ENCODE results near the gene COL23A1.

Gene COL23A1

DNA sequence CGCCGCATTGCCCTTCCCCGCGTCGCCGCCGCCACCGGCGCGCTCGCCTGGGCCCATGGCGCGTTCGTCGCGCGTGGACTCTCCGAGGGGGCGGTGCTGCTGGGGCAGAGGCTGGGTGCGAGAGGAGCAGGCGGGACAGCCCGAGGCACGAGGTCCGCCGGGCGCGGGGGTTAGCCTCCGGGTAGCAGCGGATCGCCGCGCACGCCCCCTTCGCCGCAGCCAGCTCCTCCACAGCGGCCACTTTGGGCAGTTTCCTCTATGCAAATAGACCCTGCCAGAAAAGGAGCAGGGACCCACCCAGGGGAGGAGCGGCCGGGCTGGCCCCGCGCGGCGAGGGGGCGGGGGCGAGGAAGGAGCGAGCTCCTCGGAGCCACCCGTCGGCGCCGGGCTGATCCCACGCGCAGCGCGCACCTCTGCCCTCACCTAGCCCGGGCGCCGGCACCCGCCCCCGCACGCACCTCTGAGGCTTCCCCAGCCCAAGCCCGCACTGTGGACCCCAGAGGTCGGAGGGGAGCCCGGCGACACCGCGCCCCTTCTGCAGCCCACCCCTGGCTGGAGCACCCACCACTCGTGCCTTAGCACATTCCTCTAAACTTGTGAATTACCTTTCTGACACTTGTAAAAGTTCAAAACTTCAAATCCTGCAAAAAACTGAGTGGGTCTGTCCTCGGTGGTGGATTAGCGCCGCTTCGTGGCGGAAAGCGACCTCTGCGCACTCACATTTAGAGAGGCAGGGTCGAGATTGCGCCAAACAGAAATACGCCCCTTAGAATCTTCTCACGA, at the start of gene COL23A1:
COL23A1 (minus strand) TSS at position 253 of the 783 bp plus-strand sequence.
- no peak for DNase-seq

GRCh38 chr5:178637356-178638074, 47.3 kb upstream of the COL23A1 start:
- no peak for DNase-seq

DNA sequence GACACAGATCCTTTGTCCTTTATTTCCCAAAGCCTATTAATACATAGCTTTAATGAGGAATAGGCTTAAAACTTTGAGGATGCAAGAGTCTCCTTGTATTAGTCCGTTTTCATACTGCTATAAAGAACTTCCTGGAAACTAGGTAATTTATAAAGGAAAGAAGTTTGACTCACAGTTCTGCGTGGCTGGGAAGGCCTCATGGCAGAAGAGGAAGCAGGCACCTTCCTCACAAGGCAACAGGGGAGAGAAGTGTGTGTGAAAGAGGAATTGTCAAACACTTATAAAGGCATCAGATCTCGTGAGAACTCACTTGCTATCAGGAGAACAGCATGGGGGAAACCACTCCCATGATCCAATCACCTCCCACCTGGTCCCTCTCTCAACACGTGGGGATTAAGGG, 42.1 kb upstream of the COL23A1 start:
- DNase-seq, result no peak

DNA sequence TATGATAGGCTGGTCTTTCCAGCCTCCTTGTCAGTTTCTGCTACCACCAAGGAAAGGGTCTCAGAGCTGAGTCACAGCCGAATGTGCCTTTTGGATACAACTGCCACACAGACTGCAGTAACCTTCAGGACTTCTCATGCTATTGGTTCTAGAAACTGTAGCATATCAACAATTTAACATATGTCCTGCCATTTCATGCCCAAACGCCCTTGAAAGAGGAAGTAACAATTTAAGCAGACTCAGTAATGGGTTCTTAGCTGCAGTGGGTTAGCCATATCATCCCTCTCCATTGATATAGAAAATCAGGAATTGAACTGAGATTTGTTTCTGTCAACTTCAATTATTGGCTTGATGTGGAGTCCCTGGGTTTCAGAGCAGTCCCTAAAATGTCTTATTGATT, 40.8 kb upstream of the COL23A1 start:
- DNase-seq, result no peak

DNA sequence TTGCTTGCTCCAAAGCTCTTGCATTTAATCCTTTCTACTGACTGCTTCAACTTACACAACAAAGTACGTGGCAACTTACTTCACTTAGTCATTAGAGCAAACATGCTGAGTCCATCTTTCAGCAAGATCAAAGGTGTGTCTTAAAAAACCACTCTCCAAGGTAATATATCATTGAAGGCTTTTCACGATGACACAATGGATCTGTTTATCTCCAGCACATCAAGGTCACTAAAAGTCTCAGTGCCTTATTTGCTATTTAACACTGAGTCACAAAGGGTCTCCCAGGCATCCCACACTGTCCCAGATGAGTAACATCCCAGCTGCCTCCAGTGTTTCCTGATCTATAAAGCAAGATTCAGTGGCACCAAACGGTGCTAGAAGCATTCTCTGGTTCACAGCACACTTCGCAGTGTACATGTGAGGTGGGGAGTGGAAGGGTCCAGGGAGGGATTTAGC, 40.3 kb upstream of the COL23A1 start:
- DNase-seq, result no peak

- DNase-seq, result no peak
Observed at GRCh38 chr5:178627259-178627598, 37.0 kb upstream of the COL23A1 start.

- DNase-seq, result peak; percentile 41
Observed at GRCh38 chr5:178626484-178627258, 36.5 kb upstream of the COL23A1 start, which contains the start of gene CLK4. Gene CLK4, minus strand, starts transcription at chr5:178627050. Its CDS starts 3,634 bp downstream, at chr5:178623416.

GRCh38 chr5:178625679-178626483, 35.7 kb upstream of the COL23A1 start:
- DNase-seq, result no peak

GRCh38 chr5:178624631-178625546, 34.7 kb upstream of the COL23A1 start:
- no peak for DNase-seq

DNA sequence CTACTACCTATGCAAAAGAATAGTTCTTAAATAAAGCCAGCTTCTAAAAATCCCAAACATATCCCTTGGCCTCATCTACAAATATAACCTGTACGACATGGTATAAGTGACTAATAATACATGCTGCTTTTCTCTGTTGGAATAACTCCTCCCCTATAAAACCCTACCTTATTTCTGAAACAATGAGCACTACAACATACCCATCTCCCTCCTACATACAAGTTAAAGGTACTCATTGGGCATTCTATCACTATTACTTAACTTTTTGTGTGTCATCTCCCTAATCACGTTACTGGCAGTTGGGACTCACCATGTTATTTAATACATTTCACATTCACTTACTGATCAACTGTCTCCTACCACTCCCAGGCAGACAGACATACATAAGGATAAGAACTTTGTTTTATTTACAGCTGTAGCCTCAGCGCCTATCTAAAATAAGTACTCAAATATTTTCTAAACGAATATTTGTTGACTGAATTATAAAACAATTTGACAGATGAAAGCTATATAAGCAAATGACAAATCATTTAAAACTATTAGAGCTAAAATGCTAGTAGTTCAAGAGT, 32.6 kb upstream of the COL23A1 start:
- DNase-seq, result no peak

GRCh38 chr5:178619390-178619789, 29.2 kb upstream of the COL23A1 start:
- no peak for DNase-seq

DNA sequence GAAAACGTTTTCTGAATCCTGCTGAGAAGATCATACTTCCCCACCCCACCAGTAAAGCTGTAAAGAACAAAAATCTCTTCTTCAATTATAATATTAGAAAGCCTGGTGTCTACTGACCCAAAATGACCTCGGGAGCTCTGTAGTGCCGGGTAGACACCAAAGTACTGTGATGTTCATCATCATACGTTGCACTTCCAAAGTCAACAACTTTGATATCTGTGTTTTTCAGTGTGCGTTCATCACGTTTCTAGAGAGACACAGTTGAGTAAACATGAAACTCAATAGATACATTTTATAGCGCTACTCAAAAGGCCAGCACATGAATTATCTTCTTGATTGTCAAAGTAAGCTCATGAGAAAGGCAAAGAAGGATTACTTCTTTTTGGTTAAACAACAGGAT, 22.1 kb upstream of the COL23A1 start:
- no peak for DNase-seq

DNA sequence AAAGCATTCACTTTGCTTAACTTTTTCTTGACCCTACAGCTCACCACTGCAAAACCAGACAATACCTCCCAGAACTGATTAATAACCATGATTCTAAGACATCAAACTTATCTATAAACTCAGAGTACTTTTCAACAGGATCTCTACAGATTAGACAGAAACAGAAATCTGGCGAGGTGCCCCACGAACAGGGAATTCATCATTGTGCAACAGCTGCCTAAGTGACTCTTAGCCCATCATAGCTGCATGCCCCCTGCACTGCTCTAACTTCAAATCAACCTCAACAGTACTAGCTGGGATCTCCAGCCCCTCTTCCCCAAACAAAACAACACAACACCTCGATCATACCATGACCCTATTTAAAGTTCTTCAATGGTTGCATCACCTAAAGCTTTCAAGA, 16.1 kb upstream of the COL23A1 start:
- no peak for DNase-seq

DNA sequence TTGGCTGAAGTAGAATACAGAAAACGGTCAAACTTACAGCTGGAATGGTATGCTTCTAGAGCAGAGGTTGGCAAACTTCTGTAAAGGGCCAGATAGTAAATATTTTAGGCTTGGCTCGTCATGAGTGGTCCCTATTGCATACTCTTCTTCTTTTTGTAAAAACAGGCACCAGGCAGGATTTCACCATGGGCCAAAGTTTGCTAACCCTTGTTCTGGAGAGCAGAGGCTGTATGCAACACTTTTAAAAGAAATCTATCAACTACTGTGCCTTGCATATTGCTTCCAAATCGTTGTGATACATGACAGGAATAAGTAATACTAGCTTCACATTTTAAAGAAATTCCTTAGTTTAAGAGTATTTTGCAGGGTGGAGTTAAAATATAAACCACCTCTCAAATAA, 15.6 kb upstream of the COL23A1 start:
- DNase-seq, result no peak

GRCh38 chr5:178602752-178603151, 12.6 kb upstream of the COL23A1 start:
- DNase-seq, result no peak

- no peak for DNase-seq
Observed at GRCh38 chr5:178595750-178596149, 5.6 kb upstream of the COL23A1 start.

- no peak for DNase-seq
Observed at GRCh38 chr5:178595150-178595549, 5.0 kb upstream of the COL23A1 start.

DNA sequence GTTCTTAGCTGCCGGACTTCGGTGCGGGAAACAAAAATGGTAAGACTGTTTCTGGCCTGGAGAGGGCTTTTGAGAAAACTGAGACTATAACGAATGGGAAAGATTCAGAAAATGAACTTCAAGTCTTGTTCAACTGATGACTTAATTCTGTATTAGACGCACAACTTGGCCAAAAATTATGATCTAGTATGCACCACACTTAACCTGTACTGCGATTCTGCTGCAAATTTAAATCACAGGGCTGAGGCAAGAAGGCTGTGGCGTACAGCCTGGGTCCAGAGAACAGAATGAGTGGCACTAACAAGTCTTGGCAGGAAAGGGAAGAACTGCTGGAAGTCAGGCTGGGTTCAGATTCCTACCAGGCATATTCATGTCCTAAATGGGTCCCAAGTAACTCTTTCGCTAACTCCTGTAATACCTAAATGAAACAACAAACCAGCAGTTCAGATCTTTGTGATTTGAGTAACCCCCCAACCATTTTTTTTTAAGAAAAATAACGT, 781 bp upstream of the COL23A1 start:
- DNase-seq, result no peak

GRCh38 chr5:178589180-178590140, 733 bp downstream of the COL23A1 start:
- no peak for DNase-seq

DNA sequence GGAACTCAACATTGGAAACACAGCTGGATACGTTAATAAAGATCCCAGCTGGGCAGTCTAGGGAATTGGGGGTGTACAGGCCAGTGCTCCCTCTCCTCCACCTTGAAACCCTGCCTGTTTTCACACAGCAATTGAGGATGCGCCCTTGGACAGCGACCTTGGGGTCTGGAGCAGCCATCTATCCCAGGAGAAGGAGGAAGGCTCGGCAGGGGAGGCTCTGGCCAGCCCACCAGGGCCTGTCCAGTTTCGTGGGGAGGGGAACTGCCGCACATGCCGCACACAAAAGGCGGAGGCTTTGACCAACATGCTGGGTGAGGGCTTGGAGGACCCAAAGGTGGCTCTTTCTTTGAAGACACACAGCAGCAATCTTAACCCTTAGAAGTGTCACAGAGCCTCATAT, 1.4 kb downstream of the COL23A1 start:
- no peak for DNase-seq
